ENCODE data around the gene OR6A2. TPM values are rescaled to one million over a fixed set of nuclear protein-coding genes. Genes with fewer than 3 reads are reported as not detected.

OR6A2 gene
- total RNA-seq, 2 donors from 2014 or later: 0.09 to 0.10 TPM

Other genes starting within 250 kb of the OR6A2 start
- 10 to 100 TPM; 24.9 to 38.3 TPM for gene RRP8, start 196.1 kb downstream of the OR6A2 start, total RNA-seq
- 10 to 100 TPM; 72.1 to 99.7 TPM for gene ILK, start 195.9 kb downstream of the OR6A2 start, total RNA-seq
- 100 to 1,000 TPM in 1 of 2 donors, 10 to 100 TPM in 1; 95.3 to 166 TPM for gene TAF10, start 187.5 kb downstream of the OR6A2 start, total RNA-seq
- 10 to 100 TPM; 54.7 to 67.4 TPM for gene TPP1, start 180.3 kb downstream of the OR6A2 start, total RNA-seq
- 1 to 10 TPM in 1 of 2 donors, under 1 TPM in 1; 0.82 to 2.1 TPM for gene DCHS1, start 143.9 kb downstream of the OR6A2 start, total RNA-seq
- 100 to 1,000 TPM in 1 of 2 donors, 10 to 100 TPM in 1; 92.4 to 104 TPM for gene MRPL17, start 116.3 kb downstream of the OR6A2 start, total RNA-seq
- not detected for gene OR2AG2, start 27.7 kb downstream of the OR6A2 start, total RNA-seq
- gene OR2AG1, start 16.7 kb downstream of the OR6A2 start, total RNA-seq: not detected
- gene OR10A5, start 46.0 kb upstream of the OR6A2 start, total RNA-seq: not detected
- gene OR10A2, start 63.4 kb upstream of the OR6A2 start, total RNA-seq: under 1 TPM in 1 of 2 donors, not detected in 1; 0.10 TPM
- not detected for gene OR10A4, start 76.9 kb upstream of the OR6A2 start, total RNA-seq
- gene OR2D2, start 92.8 kb upstream of the OR6A2 start, total RNA-seq: under 1 TPM in 1 of 2 donors, not detected in 1; 0.37 TPM
- not detected for gene OR2D3, start 121.3 kb upstream of the OR6A2 start, total RNA-seq
- 1 to 10 TPM; 1.5 to 1.8 TPM for gene ZNF215, start 126.7 kb upstream of the OR6A2 start, total RNA-seq
- gene ZNF214, start 220.7 kb upstream of the OR6A2 start, total RNA-seq: not detected
- gene NLRP14, start 220.8 kb upstream of the OR6A2 start, total RNA-seq: under 1 TPM; 0.07 to 0.21 TPM

Data from activated naive CD4-positive, alpha-beta T cell treated with anti-CD3 and anti-CD28 coated beads, Interleukin-2, amount 50 U/mL, for 72 hours (primary cell).